ENCODE results near the gene STK32A. TPM values are rescaled to one million over a fixed set of nuclear protein-coding genes. Genes with fewer than 3 reads are reported as not detected.

STK32A gene
- total RNA-seq, 1 donor from 2014 or later, result not detected

- DNase-seq, result no peak
Observed at GRCh38 chr5:147396070-147396823, 161.4 kb downstream of the STK32A start.

- DNase-seq, result no peak
Observed at GRCh38 chr5:147397616-147398015, 162.8 kb downstream of the STK32A start.

- DNase-seq, result no peak
Observed at GRCh38 chr5:147398860-147399259, 164.0 kb downstream of the STK32A start.

- DNase-seq, result no peak
Observed at GRCh38 chr5:147400126-147400809, 165.4 kb downstream of the STK32A start.

- DNase-seq, result no peak
Observed at GRCh38 chr5:147400881-147401280, 166.1 kb downstream of the STK32A start.

- peak; percentile 93 for DNase-seq
Observed at GRCh38 chr5:147403651-147404640, 169.1 kb downstream of the STK32A start.

GRCh38 chr5:147404706-147405105 lies 169.9 kb downstream of the STK32A start:
- no peak for DNase-seq

- DNase-seq, result no peak
Observed at GRCh38 chr5:147406636-147407035, 171.8 kb downstream of the STK32A start.

- no peak for DNase-seq
Observed at GRCh38 chr5:147407094-147407681, 172.4 kb downstream of the STK32A start.

- no peak for DNase-seq
Observed at GRCh38 chr5:147408980-147409379, 174.2 kb downstream of the STK32A start.

- no peak for DNase-seq
Observed at GRCh38 chr5:147410496-147411358, 175.9 kb downstream of the STK32A start.

- no peak for DNase-seq
Observed at GRCh38 chr5:147411359-147412319, 176.8 kb downstream of the STK32A start.

- DNase-seq, result no peak
Observed at GRCh38 chr5:147412561-147412960, 177.7 kb downstream of the STK32A start.

- no peak for DNase-seq
Observed at GRCh38 chr5:147413266-147413665, 178.4 kb downstream of the STK32A start.

GRCh38 chr5:147415651-147416050 lies 180.8 kb downstream of the STK32A start:
- no peak for DNase-seq

GRCh38 chr5:147417135-147417813 lies 182.4 kb downstream of the STK32A start:
- peak; percentile 39 for DNase-seq

- no peak for DNase-seq
Observed at GRCh38 chr5:147418613-147419012, 183.8 kb downstream of the STK32A start.

- DNase-seq, result no peak
Observed at GRCh38 chr5:147426640-147427327, 192.0 kb downstream of the STK32A start.

Data from dermis blood vessel endothelial cell (primary cell).